Psoas muscle (tissue), 8 donors: Measurements from ENCODE around the gene MPRIP. TPM values are rescaled to one million over a fixed set of nuclear protein-coding genes. Genes with fewer than 3 reads are reported as not detected.

Source experiments
- ATAC-seq, 4 donors: fragments of 200-7000 bp; cut with Tn5 transposase; one replicate each; pipeline ENCODE4 v1.9.1; 2020; ENCODE audit warnings: moderate library complexity in 3 of 4, mild to moderate bottlenecking in 2 of 4
- DNase-seq, 2 donors: peaks; one replicate each; pipeline ENCODE4 v3.0.0-alpha.2; 2020
- H3K27ac ChIP-seq: fragments of 200-600 bp; one replicate; pipeline ENCODE4 v1.8.0; 2022
- H3K27me3 ChIP-seq, 3 donors: fragments of 200-600 bp in 1 of 3; one replicate each; pipeline versions ENCODE4 v1.6.1 to v1.8.0; 2013 to 2022; ENCODE audit warnings: low read length in 2 of 3, mild to moderate bottlenecking in 2 of 3, moderate library complexity in 1 of 3; ENCODE audit not compliant: insufficient read depth in 3 of 3
- H3K36me3 ChIP-seq, 2 donors: fragments of 200-600 bp in 1 of 2; one replicate each; pipeline versions ENCODE4 v1.6.1 to v1.8.0; 2013 to 2022; ENCODE audit warnings: low read depth in 1 of 2, mild to moderate bottlenecking in 1 of 2, moderate library complexity in 1 of 2; ENCODE audit not compliant: insufficient read depth in 1 of 2
- H3K4me1 ChIP-seq: fragments of 200-600 bp; one replicate; pipeline ENCODE4 v1.8.0; 2022
- H3K4me3 ChIP-seq: fragments of 200-600 bp; one replicate; pipeline ENCODE4 v1.8.0; 2022; ENCODE audit warnings: mild to moderate bottlenecking
- H3K9me3 ChIP-seq: fragments of 200-600 bp; one replicate; pipeline ENCODE4 v1.8.0; 2022
- CTCF ChIP-seq: fragments of 200-600 bp; IDR thresholded peaks from one replicate; pipeline ENCODE4 v1.8.0; 2022; ENCODE audit warnings: antibody characterized with exemption
- WGBS, 3 donors: extraction: QIAGEN DNeasy Blood & Tissue Kit; methylation state at CpG; one replicate each; pipeline versions ENCODE4 v1.1.6 to v1.1.7; 2013; 5-methylcytosine and 5-hydroxymethylcytosine counted together
- intact Hi-C, 2 donors: fragments of 100-400 bp; cut with DNase I; formaldehyde crosslinking; loops; one replicate each; pipeline versions ENCODE4 v1.11.0 to v1.14.2; 2022
- polyA plus RNA-seq, 3 donors: library from polyadenylated mRNA; stranded (reverse); fragments of 200-250 nt; gene quantifications; one replicate each; pipeline ENCODE4 v1.2.3, GENCODE V29; 2013
- total RNA-seq, 4 donors: library from RNA; stranded (reverse); fragmentation: NEBNext Ultra II Directional in 2 of 4; extraction: Animal tissue kit (Norgen Biotek cat#: 25700) in 2 of 4; gene quantifications; one replicate each; pipeline versions ENCODE4 v1.2.1 to v1.2.4, GENCODE V29; 2021 to 2023
- donor health status: healthy with polysubstance abuse.
- donor health status: DM: no; HTN: no; CAD: no; lungs with moderate emphysema.
- donor health status: Bipolar disorder and iron deficiency.
- donor health status: healthy.
- donor health status: DM: yes; HTN: yes; CAD: no.
- donor health status: DM: no; HTN: no; CAD: no.
- donor health status: DM: no; HTN: no; CAD: no.
- donor health status: DM: yes; HTN: yes; CAD: no.

The MPRIP gene
- total and polyA plus RNA-seq, 7 donors = 142 to 322 (median 244) TPM

DNA sequence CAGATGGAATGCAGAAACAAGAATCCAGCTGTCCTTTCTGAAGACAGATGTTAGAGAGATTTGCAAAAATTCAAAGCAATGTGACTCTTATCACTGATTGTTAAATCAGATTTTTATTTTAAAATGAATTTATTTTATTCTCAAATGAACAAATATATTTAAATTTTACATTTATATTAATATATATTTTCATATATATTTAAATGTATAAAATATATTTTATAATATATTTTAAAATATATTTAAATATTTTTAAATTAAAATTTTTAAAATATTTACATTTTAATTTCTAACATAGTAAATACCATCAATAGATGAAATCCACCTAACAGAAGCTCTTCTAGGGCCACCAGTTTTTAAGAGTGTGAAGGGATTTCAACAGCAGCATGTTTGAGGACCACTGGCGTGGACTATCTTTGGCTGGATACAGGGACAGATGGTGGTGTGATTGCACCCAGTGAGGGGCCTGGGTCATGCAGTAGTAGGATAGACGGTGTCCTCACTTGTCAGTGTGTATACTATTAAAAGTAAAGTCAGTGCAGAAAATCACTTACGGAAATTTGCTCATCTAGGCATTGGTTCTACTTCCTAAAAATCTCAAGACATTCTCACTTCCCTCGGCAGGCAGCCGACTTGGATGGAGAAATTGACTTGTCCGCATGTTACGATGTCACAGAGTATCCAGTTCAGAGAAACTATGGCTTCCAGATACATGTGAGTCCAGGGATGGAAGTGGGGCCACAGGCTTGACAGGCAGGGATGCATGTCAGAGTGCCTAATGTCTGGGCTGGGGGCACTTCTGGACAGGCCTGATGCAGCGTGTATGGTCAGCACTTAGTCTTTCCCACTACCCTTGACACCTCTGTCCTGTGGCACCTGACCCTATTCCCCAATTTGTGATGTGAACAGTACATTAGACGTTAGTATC lies 107.5 kb downstream of the MPRIP start:
- DNase-seq (no peak), ATAC-seq (no peak)
- no peaks in the 10 kb centered on the region for H3K27me3 ChIP-seq
- H3K9me3 ChIP-seq = no peaks in the 10 kb centered on the region
- peaks cover 34% of the 10 kb centered on the region for H3K4me1 ChIP-seq
- H3K27ac ChIP-seq = peak overlapping the region; percentile 90
- peaks cover 5 to 72% of the 10 kb centered on the region in 2 donors for H3K36me3 ChIP-seq
- intact Hi-C loops = loop anchor here in 1 of 2 donors (5.0 kb wide), 2 partner anchors 38 to 147 kb away; no protein-coding TSS in a partner anchor
- 81 to 89% (median 85%) methylated on average over 9 of the region's 9 CpGs for WGBS, 3 donors
- TF ChIP-seq CTCF = no peak
- no peak overlapping the region for H3K4me3 ChIP-seq

DNA sequence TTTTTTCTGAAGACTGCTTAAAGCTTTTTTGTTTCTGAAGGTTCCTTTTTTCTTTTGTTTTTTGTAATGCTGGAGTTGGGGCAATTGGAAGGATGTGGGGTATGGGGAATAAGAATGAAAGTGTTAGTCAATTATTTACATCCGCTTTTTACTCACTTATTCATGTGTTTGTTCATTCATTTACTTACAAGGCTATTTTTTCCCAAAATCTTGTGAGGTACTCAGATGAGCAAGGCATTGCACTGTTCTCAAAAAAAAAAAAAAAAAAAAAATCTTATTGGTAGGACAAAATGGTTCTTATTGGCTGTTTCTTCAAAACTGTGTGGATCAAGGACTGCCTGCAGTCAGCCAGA lies 108.2 kb downstream of the MPRIP start:
- Histone ChIP-seq H3K4me1 (peaks cover 34% of the 10 kb centered on the region), H3K36me3 (peaks cover 5 to 72% of the 10 kb centered on the region in 2 donors), H3K9me3 (no peaks in the 10 kb centered on the region), H3K4me3 (no peak overlapping the region), H3K27me3 (no peaks in the 10 kb centered on the region), H3K27ac (peak overlapping the region; percentile 90)
- 93 to 96% (median 95%) methylated on average over 1 of the region's 1 CpG for WGBS, 3 donors
- DNase-seq (no peak), ATAC-seq (no peak)
- intact Hi-C loops = loop anchor here in 1 of 2 donors (5.0 kb wide), 2 partner anchors 37 to 148 kb away; no protein-coding TSS in a partner anchor
- TF ChIP-seq CTCF = no peak

DNA sequence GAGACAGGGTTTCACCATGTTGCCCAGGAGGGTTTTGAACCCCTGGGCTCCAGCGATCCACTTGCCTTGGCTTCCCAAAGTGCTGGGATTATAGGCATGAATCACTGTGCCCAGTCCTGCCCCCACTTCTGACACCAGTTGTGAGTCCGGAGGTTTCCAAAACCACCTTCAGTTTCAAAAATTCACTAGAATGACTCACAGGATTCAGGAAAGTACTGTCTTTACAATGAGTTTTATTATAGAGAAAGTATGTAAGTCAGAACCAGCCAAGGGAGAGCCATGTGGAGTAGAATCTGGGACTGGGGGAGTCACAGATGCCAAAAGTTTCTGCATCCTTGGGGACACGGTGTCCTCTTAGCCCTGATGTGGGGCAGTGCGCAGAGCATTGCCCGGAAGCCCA lies 108.8 kb downstream of the MPRIP start:
- Histone ChIP-seq H3K4me1 (peaks cover 38% of the 10 kb centered on the region), H3K4me3 (no peak overlapping the region), H3K36me3 (peaks cover 5 to 72% of the 10 kb centered on the region in 2 donors), H3K27me3 (no peaks in the 10 kb centered on the region), H3K27ac (peak overlapping the region; percentile 90), H3K9me3 (no peaks in the 10 kb centered on the region)
- TF ChIP-seq CTCF = no peak
- DNase-seq (no peak), ATAC-seq (peak in 2 of 4 donors; percentile 11 to 26)
- WGBS, 3 donors = 82 to 95% (median 86%) methylated on average over 5 of the region's 5 CpGs
- intact Hi-C loops = loop anchor here in 1 of 2 donors (5.0 kb wide), 2 partner anchors 36 to 149 kb away; no protein-coding TSS in a partner anchor

- H3K27ac ChIP-seq = peak overlapping the region; percentile 90
- no peak for DNase-seq
Measured at GRCh38 chr17:17151541-17151940, 109.3 kb downstream of the MPRIP start.

More at GRCh38 chr17:17151541-17151940, 109.3 kb downstream of the MPRIP start:
- Histone ChIP-seq H3K4me1 (peaks cover 40% of the 10 kb centered on the region), H3K9me3 (no peaks in the 10 kb centered on the region), H3K4me3 (no peak overlapping the region), H3K27me3 (no peaks in the 10 kb centered on the region), H3K36me3 (peaks cover 5 to 72% of the 10 kb centered on the region in 2 donors)
- TF ChIP-seq CTCF = no peak
- 48 to 74% (median 52%) methylated on average over 3 of the region's 3 CpGs for WGBS, 3 donors
- intact Hi-C loops = loop anchor here in 1 of 2 donors (5.0 kb wide), 2 partner anchors 36 to 149 kb away; no protein-coding TSS in a partner anchor
- peak; percentile 6 to 27 (median 16) for ATAC-seq
